Body of pancreas (tissue), 4 donors: ENCODE data around the gene KLHL7.

ENCODE experiments used
- CTCF ChIP-seq, 7 experiments: fragments of 450-650 bp in 4 of 7; fragments of 200-600 bp in 3 of 7; sonication (generic) in 3 of 7; IDR thresholded peaks; one replicate each; pipeline ENCODE4 v1.5.1; 2016 to 2019; ENCODE audit warnings: antibody characterized with exemption in 7 of 7
- POLR2A ChIP-seq, 3 donors: fragments of 450-650 bp; IDR thresholded peaks; one replicate each; pipeline ENCODE4 v1.6.1; 2016; ENCODE audit warnings: antibody characterized with exemption in 3 of 3, mild to moderate bottlenecking in 2 of 3

GRCh38 chr7:23184291-23184690, 78.7 kb downstream of the KLHL7 start:
- no peak for TF ChIP-seq CTCF (IDR thresholded peaks at IDR 0.05)
- TF ChIP-seq POLR2A (IDR thresholded peaks at IDR 0.05): no peak
